ENCODE results near the gene ARFRP1. TPM values are rescaled to one million over a fixed set of nuclear protein-coding genes. Genes with fewer than 3 reads are reported as not detected.

The ARFRP1 gene
- total RNA-seq, 1 experiment from 2014 or later, result 30.2 TPM

GRCh38 chr20:63653041-63653973 lies 54.5 kb downstream of the ARFRP1 start, which contains the start of gene STMN3 (continued):
- TF ChIP-seq ZNF532 (CRISPR knock-in tag; IDR thresholded peaks at IDR 0.05; ENCODE audit: borderline replicate concordance) (no peak), MYBL2 (CRISPR knock-in tag; IDR thresholded peaks at IDR 0.05) (peak; percentile 78; the same call in 1 of the 2 replicates), IRF2 (CRISPR knock-in tag; IDR thresholded peaks at IDR 0.05; ENCODE audit: borderline replicate concordance, low read depth) (peak; percentile 83; the same call in 1 of the 2 replicates), SOX15 (CRISPR knock-in tag; IDR thresholded peaks at IDR 0.05) (no peak), ZNF263 (CRISPR knock-in tag; IDR thresholded peaks at IDR 0.05; ENCODE audit: low read depth) (peak; percentile 64; the same call in 1 of the 2 replicates), EMX1 (CRISPR knock-in tag; IDR thresholded peaks at IDR 0.05) (no peak), RELA (CRISPR knock-in tag; IDR thresholded peaks at IDR 0.05; ENCODE audit: borderline replicate concordance) (no peak; the same call in 1 of the 2 replicates), MAX (CRISPR knock-in tag; IDR thresholded peaks at IDR 0.05) (peak; percentile 26; the same call in 1 of the 2 replicates), CBFB (CRISPR knock-in tag; IDR thresholded peaks at IDR 0.05; ENCODE audit: low read depth) (no peak; the same call in 1 of the 2 replicates), ZNF396 (CRISPR knock-in tag; IDR thresholded peaks at IDR 0.05; ENCODE audit: borderline replicate concordance) (no peak), FOXJ3 (CRISPR knock-in tag; IDR thresholded peaks at IDR 0.05; ENCODE audit: borderline replicate concordance) (no peak), ZMAT4 (CRISPR knock-in tag; IDR thresholded peaks at IDR 0.05) (no peak), OVOL2 (CRISPR knock-in tag; IDR thresholded peaks at IDR 0.05; ENCODE audit: borderline replicate concordance) (no peak), HMGA2 (CRISPR knock-in tag; IDR thresholded peaks at IDR 0.05) (no peak; the same call in 1 of the 2 replicates), ZBTB21 (CRISPR knock-in tag; IDR thresholded peaks at IDR 0.05; ENCODE audit: borderline replicate concordance) (no peak), ZBTB43 (CRISPR knock-in tag; IDR thresholded peaks at IDR 0.05) (no peak), ZNF121 (CRISPR knock-in tag; IDR thresholded peaks at IDR 0.05) (peak; percentile 44; the same call in 1 of the 2 replicates), AR (CRISPR knock-in tag; IDR thresholded peaks at IDR 0.05) (no peak), GABPB1 (CRISPR knock-in tag; IDR thresholded peaks at IDR 0.05) (peak; percentile 91), TCF7 (CRISPR knock-in tag; IDR thresholded peaks at IDR 0.05; ENCODE audit: low read depth) (peak; percentile 90; the same call in 1 of the 2 replicates), JAZF1 (CRISPR knock-in tag; IDR thresholded peaks at IDR 0.05) (no peak)
- TF ChIP-seq, protein P1, sequence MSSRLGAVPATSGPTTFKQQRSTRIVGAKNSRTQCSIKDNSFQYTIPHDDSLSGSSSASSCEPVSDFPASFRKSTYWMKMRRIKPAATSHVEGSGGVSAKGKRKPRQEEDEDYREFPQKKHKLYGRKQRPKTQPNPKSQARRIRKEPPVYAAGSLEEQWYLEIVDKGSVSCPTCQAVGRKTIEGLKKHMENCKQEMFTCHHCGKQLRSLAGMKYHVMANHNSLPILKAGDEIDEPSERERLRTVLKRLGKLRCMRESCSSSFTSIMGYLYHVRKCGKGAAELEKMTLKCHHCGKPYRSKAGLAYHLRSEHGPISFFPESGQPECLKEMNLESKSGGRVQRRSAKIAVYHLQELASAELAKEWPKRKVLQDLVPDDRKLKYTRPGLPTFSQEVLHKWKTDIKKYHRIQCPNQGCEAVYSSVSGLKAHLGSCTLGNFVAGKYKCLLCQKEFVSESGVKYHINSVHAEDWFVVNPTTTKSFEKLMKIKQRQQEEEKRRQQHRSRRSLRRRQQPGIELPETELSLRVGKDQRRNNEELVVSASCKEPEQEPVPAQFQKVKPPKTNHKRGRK (CRISPR knock-in tag; IDR thresholded peaks at IDR 0.05; ENCODE audit: borderline replicate concordance), result no peak
- TF ChIP-seq, protein P2, sequence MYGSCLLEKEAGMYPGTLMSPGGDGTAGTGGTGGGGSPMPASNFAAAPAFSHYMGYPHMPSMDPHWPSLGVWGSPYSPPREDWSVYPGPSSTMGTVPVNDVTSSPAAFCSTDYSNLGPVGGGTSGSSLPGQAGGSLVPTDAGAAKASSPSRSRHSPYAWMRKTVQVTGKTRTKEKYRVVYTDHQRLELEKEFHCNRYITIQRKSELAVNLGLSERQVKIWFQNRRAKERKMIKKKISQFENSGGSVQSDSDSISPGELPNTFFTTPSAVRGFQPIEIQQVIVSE (CRISPR knock-in tag; IDR thresholded peaks at IDR 0.05; ENCODE audit: borderline replicate concordance), result no peak
